Panc1 (cell line): ENCODE data around the gene NCK2.

Source experiments
- CTCF ChIP-seq: fragments of 450-650 bp; IDR thresholded peaks from 2 replicates; pipeline ENCODE4 v1.5.1; 2017; ENCODE audit warnings: mild to moderate bottlenecking
- POLR2AphosphoS5 ChIP-seq: IDR thresholded peaks from 2 replicates; pipeline ENCODE4 v1.6.1; 2012; ENCODE audit warnings: mild to moderate bottlenecking, low read depth, low read length, moderate library complexity

- TF ChIP-seq CTCF (no peak), POLR2AphosphoS5 (no peak)
Measured at GRCh38 chr2:105910497-105911238, 166.0 kb downstream of the NCK2 start.
